HG03342 (cell line): ENCODE data around the gene ELMOD3.
"Not testable (repeated sequence)": the region's sequence is repeated elsewhere in the genome, so short reads cannot be mapped to it uniquely, and the experiment has no call there.

Source experiments
- ATAC-seq: cut with Tn5 transposase; IDR thresholded peaks from one replicate; pipeline ENCODE4 v1.9.1; 2021; ENCODE audit warnings: mild to moderate bottlenecking, moderate library complexity; ENCODE audit not compliant: unreplicated experiment

The ELMOD3 gene

GRCh38 chr2:85329181-85329651 lies 25.4 kb upstream of the ELMOD3 start:
- ATAC-seq, result no peak

GRCh38 chr2:85329701-85330100 lies 24.9 kb upstream of the ELMOD3 start:
- not testable (repeated sequence) for ATAC-seq

GRCh38 chr2:85330839-85331636 lies 23.5 kb upstream of the ELMOD3 start:
- no peak for ATAC-seq

GRCh38 chr2:85333877-85334276 lies 20.7 kb upstream of the ELMOD3 start:
- ATAC-seq, result not testable (repeated sequence)

GRCh38 chr2:85334928-85335327 lies 19.6 kb upstream of the ELMOD3 start:
- no peak for ATAC-seq

GRCh38 chr2:85340034-85340892 lies 14.3 kb upstream of the ELMOD3 start:
- no peak for ATAC-seq

- no peak for ATAC-seq
Observed at GRCh38 chr2:85341269-85342029, 13.1 kb upstream of the ELMOD3 start.

GRCh38 chr2:85342156-85342555 lies 12.4 kb upstream of the ELMOD3 start:
- no peak for ATAC-seq

GRCh38 chr2:85343207-85343895 lies 11.2 kb upstream of the ELMOD3 start:
- ATAC-seq, result not testable (repeated sequence)

- no peak for ATAC-seq
Observed at GRCh38 chr2:85344356-85344954, 10.1 kb upstream of the ELMOD3 start.

GRCh38 chr2:85347599-85347998 lies 7.0 kb upstream of the ELMOD3 start:
- no peak for ATAC-seq

GRCh38 chr2:85353876-85354285 lies 688 bp upstream of the ELMOD3 start:
- ATAC-seq, result peak; percentile 11

- ATAC-seq, result peak; percentile 4
Observed at GRCh38 chr2:85355073-85355410, 473 bp downstream of the ELMOD3 start.

GRCh38 chr2:85355521-85355920 lies 952 bp downstream of the ELMOD3 start:
- ATAC-seq, result no peak

GRCh38 chr2:85356186-85356585 lies 1.6 kb downstream of the ELMOD3 start:
- no peak for ATAC-seq

GRCh38 chr2:85357736-85358135 lies 3.2 kb downstream of the ELMOD3 start:
- no peak for ATAC-seq

- not testable (repeated sequence) for ATAC-seq
Observed at GRCh38 chr2:85362653-85363387, 8.3 kb downstream of the ELMOD3 start.

GRCh38 chr2:85367180-85367579 lies 12.6 kb downstream of the ELMOD3 start:
- no peak for ATAC-seq

GRCh38 chr2:85368921-85369320 lies 14.4 kb downstream of the ELMOD3 start:
- ATAC-seq, result no peak
